ENCODE results near the gene ADAMTS8. TPM values are rescaled to one million over a fixed set of nuclear protein-coding genes. Genes with fewer than 3 reads are reported as not detected.
A peak's percentile ranks its signal among the peaks of the same experiment; 100 is the strongest.

The ADAMTS8 gene
- total and polyA plus RNA-seq, 2 donors (not counting 3 experiments of a cell fraction or from before 2014, with no cell fraction given), result not detected

GRCh38 chr11:130435671-130436070, 7.3 kb upstream of the ADAMTS8 start:
- no peak for FAIRE-seq
- no peaks in the 10 kb centered on the region for H3K9me1 ChIP-seq (replicated peaks; ENCODE audit: control insufficient read depth, extremely low read depth, insufficient read depth, low read length)
- DNase-seq (ENCODE audit: low read depth, low spot score), result peak; percentile 9
- no peak for TF ChIP-seq POLR2A (IDR thresholded peaks at IDR 0.05; ENCODE audit: low read depth, low read length)
- intact Hi-C loops (cut with micrococcal nuclease) (loop anchor here (1.0 to 5.0 kb wide), 6 partner anchors 87 to 459 kb away; no protein-coding TSS in a partner anchor), dilution Hi-C loops (cut with MboI; ENCODE audit: extremely low pct_ligation_motif_present, low sequenced_read_pairs) (loop anchor here (25.0 kb wide), 1 partner anchor 427 kb away; no protein-coding TSS in a partner anchor)
- H2AFZ ChIP-seq (ENCODE audit: low read depth, low read length), result no peak overlapping the region
- ChIA-PET CTCF (interaction anchor here (0.7 to 12.3 kb wide), 25 partner anchors 10 to 1239 kb away, joined by 3 to 464 read pairs (median 5); partner anchors contain the start of genes ADAMTS15 and SNX19), POLR2A (no interaction called here)
- no peak overlapping the region for H3K27ac ChIP-seq (ENCODE audit: insufficient read depth, low read depth, low read length)
- H3K79me2 ChIP-seq (ENCODE audit: control insufficient read depth, insufficient read depth, low read length), result no peaks in the 10 kb centered on the region
- no peaks in the 10 kb centered on the region for H3K36me3 ChIP-seq (ENCODE audit: control insufficient read depth in 2 of 2, extremely low read depth in 1 of 2, insufficient read depth in 2 of 2, low read length in 2 of 2)
- peaks cover under 1 to 3% of the 10 kb centered on the region in 2 experiments for H3K27me3 ChIP-seq (ENCODE audit: control insufficient read depth in 2 of 2, insufficient read depth in 2 of 2, low read length in 2 of 2)
- H4K20me1 ChIP-seq (replicated peaks; ENCODE audit: control insufficient read depth, extremely low read depth, insufficient read depth, low read length), result no peaks in the 10 kb centered on the region
- BruUV-seq (replicated peaks), result no TSS peak
- H3K9me3 ChIP-seq (replicated peaks; ENCODE audit: control insufficient read depth, insufficient read depth, low read length), result no peaks in the 10 kb centered on the region
- H3K4me2 ChIP-seq (ENCODE audit: insufficient read depth, low read length), result no peak overlapping the region
- H3K4me1 ChIP-seq (ENCODE audit: control insufficient read depth, extremely low read depth, insufficient read depth, low read length), result no peaks in the 10 kb centered on the region
- no peak overlapping the region for H3K9ac ChIP-seq (replicated peaks; ENCODE audit: extremely low read depth, insufficient read depth, low read length)
- H3K4me3 ChIP-seq (replicated peaks in 1 of 3; ENCODE audit: insufficient read depth in 1 of 3, low read depth in 1 of 3, low read length in 3 of 3), result no peak overlapping the region

GRCh38 chr11:130434521-130435223, 6.3 kb upstream of the ADAMTS8 start:
- Histone ChIP-seq H4K20me1 (replicated peaks; ENCODE audit: control insufficient read depth, extremely low read depth, insufficient read depth, low read length) (no peaks in the 10 kb centered on the region), H3K9me1 (replicated peaks; ENCODE audit: control insufficient read depth, extremely low read depth, insufficient read depth, low read length) (no peaks in the 10 kb centered on the region), H3K4me3 (replicated peaks in 1 of 3; ENCODE audit: insufficient read depth in 1 of 3, low read depth in 1 of 3, low read length in 3 of 3) (peak overlapping the region; percentile 51 to 70 (median 51)), H3K27me3 (ENCODE audit: control insufficient read depth in 2 of 2, insufficient read depth in 2 of 2, low read length in 2 of 2) (peaks cover 10 to 12% of the 10 kb centered on the region in 2 experiments), H3K36me3 (ENCODE audit: control insufficient read depth in 2 of 2, extremely low read depth in 1 of 2, insufficient read depth in 2 of 2, low read length in 2 of 2) (no peaks in the 10 kb centered on the region), H3K79me2 (ENCODE audit: control insufficient read depth, insufficient read depth, low read length) (no peaks in the 10 kb centered on the region), H2AFZ (ENCODE audit: low read depth, low read length) (peak overlapping the region; percentile 75), H3K27ac (ENCODE audit: insufficient read depth, low read depth, low read length) (peak overlapping the region; percentile 6), H3K9me3 (replicated peaks; ENCODE audit: control insufficient read depth, insufficient read depth, low read length) (no peaks in the 10 kb centered on the region), H3K4me2 (ENCODE audit: insufficient read depth, low read length) (peak overlapping the region; percentile 85), H3K4me1 (ENCODE audit: control insufficient read depth, extremely low read depth, insufficient read depth, low read length) (no peaks in the 10 kb centered on the region), H3K9ac (replicated peaks; ENCODE audit: extremely low read depth, insufficient read depth, low read length) (peak overlapping the region; percentile 63)
- FAIRE-seq (peak; percentile 99), DNase-seq (ENCODE audit: low read depth, low spot score) (peak; percentile 87)
- dilution Hi-C loops (cut with MboI; ENCODE audit: extremely low pct_ligation_motif_present, low sequenced_read_pairs), result loop anchor here (25.0 kb wide), 1 partner anchor 428 kb away; no protein-coding TSS in a partner anchor
- BruUV-seq (replicated peaks), result no TSS peak
- TF ChIP-seq POLR2AphosphoS5 (IDR thresholded peaks at IDR 0.05; ENCODE audit: insufficient read depth, low read depth, low read length) (no peak), CTCF (IDR thresholded peaks at IDR 0.05; ENCODE audit: extremely low read depth in 1 of 2, insufficient read depth in 1 of 2, low read depth in 1 of 2, low read length in 2 of 2) (peak; percentile 79 to 87), FOS (IDR thresholded peaks at IDR 0.05; ENCODE audit: borderline replicate concordance, insufficient read depth, low read length) (no peak), MYC (IDR thresholded peaks at IDR 0.05; ENCODE audit: low read depth, low read length) (no peak)
- ChIA-PET POLR2A (interaction anchor here (0.8 kb wide), 1 partner anchor 427 kb away, joined by 4 read pairs; no protein-coding TSS in a partner anchor), CTCF (interaction anchor here (0.6 to 12.3 kb wide), 27 partner anchors 9 to 1240 kb away, joined by 3 to 464 read pairs (median 4); partner anchors contain the start of gene SNX19)
- intact Hi-C loops (cut with micrococcal nuclease), result loop anchor here (1.0 to 5.0 kb wide), 7 partner anchors 88 to 460 kb away; partner anchors contain the start of gene ZBTB44

Measured in endothelial cell of umbilical vein (primary cell).